ENCODE measurements around the gene SHANK1. TPM values are rescaled to one million over a fixed set of nuclear protein-coding genes. Genes with fewer than 3 reads are reported as not detected.
A peak's percentile ranks its signal among the peaks of the same experiment; 100 is the strongest.

Gene SHANK1
- total RNA-seq, 1 donor from 2014 or later: 18.3 TPM

DNA sequence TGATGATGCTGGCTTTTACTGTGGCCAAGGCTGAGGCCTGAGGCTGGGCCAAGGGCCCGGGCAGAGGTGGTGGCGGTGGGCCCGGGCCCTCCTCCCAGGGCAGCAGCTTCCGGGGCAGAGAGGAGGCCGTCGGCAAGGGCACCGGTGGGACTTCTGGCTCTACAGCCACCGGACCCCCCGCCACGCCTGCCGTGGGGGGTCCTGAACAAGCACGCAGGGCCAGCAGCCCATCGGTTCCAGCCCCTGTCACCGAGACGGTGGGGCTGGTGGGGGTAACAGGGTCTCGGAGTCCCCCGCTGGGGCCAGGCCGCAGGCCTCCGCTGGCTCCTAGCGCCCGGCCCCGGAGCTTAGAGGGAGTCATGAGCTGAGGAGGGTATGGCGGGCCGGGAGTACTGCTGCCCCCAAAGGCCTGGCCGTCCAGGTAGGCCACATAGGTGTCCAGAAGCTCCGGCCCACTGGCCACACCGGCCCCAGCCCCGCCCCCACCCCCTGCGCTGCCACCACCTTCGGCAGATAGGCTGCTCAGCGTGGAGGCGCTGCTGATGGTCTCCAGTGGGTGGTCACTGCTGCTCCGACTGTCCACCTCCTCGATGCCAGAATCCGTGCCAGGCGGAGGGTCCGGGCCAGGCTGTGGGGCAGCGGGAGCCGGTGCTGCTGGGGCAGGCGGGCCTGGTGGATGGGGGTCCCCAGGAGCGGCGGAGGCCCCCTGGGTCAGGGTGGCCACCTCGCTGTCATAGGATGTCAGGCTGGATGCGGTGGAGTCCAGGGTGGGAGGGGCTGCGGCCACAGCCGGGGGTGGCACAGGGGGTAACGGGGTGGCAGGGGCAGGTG is 53.0 kb downstream of the SHANK1 start:
- DNase-seq (ENCODE audit: low spot score in 2 of 2) (no peak), FAIRE-seq (no peak)

DNA sequence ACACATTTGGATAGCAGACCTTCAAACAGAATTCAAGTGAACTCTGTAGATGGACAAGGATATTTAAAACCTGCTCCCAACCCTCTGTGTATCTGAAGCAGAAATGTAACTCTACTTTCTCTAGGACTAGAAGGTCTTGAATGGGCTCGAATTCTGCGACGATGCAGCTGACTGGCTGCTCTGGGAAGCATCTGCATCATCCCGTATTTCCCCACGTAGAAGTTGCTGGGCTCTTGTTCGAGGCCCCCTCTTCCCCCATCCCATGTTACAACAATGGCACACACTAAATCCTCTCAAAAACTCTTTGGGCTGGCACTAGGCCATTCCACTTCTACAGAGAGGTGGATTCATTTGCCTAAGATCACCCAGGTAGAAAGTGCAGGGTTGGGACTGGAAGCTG is 55.4 kb downstream of the SHANK1 start:
- no peak for DNase-seq (ENCODE audit: low spot score in 2 of 2)
- FAIRE-seq: no peak

DNA sequence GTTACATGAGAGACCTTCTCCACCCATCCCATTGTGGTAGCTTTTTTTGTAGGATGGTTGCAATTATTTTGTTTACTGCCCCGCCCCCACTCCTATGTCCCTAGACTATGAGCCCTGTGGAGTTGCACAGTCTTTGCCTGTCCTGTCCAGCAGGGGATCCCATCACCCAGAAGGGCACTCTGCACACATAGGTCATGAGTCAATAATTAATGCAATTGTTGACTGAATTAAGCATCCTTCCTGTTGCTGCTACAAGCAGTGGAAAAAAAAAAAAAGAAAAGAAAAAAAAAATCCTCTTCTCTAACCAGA is 56.2 kb downstream of the SHANK1 start:
- no peak for FAIRE-seq

DNA sequence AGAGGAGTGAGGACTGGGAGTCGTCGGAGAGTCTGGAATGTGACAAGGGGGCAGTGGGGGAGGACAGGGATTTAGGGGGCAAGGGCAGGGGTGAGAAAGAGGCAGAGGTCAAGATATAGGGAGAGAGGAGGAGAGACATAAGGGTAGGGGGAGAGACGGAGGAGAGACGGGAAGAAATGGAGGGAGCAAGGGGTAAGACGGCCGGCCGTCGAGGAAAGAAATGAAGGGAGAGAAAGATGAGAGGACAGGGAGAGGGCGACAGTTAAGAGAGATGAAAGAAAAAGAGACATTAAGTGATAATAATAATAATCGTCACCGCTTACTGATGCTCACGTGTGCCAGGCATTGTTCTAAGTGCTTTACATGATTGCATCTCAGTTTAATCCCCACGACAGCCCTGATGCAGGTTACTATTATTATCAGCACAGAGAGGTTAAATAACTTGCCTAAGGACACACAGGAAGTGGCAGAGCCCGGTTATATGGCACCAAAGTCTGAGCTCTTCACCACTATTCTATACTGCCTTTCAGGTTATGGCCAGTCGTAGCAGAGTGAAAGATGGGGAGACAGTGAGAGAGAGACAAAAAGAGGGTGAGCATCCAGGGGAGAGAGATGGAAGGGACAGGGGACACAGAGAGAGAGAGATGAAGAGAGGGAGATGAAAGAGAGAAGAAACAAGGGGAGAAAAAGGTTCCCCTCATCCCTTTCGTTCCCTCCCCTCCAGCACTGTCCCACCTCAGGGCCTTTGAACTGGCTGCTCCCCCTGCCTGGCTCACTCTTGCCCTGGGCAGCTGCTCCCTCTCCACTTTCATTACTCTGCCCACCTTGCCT is 56.7 kb downstream of the SHANK1 start:
- DNase-seq (ENCODE audit: low spot score in 2 of 2) (no peak), FAIRE-seq (no peak)

More for the DNA sequence above, 56.2 kb downstream of the SHANK1 start:
- DNase-seq (ENCODE audit: low spot score in 2 of 2): no peak

DNA sequence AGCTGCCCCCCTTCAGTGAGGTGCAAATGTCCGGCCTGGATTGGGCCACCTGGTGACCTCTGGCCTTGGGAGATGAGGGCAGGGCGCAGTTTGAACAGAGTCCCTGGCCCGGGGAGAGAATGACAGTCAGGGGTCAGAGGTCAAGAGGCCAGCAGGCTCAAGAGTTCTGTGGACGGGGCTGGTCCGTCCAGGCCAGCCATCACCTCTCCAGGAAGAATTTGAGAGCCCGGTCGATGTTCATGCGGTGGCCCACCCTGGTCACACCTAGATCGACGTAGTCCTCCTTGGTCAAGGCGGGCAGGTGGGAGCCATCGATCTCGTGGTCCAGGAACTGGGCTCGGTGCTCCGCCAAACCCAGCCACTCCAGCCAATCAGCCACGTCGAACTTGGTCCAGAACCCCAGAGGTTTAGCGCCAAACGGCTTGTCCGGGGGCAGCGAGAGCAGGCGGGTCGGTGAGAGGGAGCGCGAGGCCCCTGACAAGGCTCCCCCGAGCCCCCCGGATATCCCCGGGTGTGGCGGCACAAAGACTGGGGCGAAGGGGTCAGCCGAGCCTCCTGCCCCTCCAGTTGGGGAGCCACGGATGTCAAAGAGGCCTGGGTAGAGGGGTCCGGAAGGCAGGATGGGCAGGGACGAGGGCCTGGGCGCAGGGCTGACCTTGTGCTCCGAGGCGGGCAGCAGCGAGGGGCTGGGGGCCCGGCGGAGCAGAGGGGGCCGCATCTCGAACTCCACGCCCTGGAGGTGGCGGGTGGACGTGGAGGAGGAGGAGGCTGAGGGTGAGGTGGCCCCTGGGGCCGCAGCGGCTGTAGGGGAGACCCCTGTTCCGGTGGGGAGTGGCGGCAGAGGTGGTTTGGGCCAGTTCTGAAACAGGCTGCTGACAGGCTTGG is 57.6 kb downstream of the SHANK1 start:
- DNase-seq (ENCODE audit: low spot score in 2 of 2): no peak
- no peak for FAIRE-seq

DNA sequence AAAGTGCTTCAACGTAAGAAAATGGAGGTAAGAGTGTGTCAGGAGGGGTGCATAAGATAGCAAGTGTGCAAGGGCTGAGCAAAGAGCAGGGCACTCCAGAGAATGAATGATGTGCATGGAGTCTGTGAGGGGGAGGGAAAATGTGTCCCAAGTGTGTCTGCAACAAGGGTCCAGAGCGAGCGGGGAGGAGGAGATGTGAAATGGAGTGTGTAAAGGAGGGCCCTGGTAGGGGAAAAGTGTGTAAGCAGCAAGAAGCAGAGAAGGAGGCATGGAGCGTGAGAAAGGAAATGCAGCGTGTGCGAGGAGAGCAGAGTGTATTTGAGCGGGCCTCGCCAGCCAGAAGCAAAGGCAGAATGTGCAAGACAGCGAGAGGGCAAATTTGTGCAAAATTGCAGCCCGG is 58.6 kb downstream of the SHANK1 start:
- no peak for DNase-seq (ENCODE audit: low spot score in 2 of 2)
- no peak for FAIRE-seq

DNA sequence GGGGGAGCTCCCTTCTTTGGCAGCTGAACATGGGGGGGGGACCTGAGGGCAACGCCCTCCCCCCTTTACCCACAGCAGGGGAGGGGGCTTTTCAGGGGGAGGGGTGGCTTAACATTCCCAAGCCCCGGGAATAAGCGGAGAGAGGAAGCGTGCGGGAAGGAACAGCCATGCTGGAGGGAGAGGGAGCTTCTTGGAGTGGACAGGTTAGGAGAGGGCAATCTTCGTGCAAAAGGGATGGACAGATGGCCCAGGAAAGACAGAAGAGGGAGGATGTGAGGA is 59.6 kb downstream of the SHANK1 start:
- no peak for DNase-seq (ENCODE audit: low spot score in 2 of 2)
- FAIRE-seq: no peak

DNA sequence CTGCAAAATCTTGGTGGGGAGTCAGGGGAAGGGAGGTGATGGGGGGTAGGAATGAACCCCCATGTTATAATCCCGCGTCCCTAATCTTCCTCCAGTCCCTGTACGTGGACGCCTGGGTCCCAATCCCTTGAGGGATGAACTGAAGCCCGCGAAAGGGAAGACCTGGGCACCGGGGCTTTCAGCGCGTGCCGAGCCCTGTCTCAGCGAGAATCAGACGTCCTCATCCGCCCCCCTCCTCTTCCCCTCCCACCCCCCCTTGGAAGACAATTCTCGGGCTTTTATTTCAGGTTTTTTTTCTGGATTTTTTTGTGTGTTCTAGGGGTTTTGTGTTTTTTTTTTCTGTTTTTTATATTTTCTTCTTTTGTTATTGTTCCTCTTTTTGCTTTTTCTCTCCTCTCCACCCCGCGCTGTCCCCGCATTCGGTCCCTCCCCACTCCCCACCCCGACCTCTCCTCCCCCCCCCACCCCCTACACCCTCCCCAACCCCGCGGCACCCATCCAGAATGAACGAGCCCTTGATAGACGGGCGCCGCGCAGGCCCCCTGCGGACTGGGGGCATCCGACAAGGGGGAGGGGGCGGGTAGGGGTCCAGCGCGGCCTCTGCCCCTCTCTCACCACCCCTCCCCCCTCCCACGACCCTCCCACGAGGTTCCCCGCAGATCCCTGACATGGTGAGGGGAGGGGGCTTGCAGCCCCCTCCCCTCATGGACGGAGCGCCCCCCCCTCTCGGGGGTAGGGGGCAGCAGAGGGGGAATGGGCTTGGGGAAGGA is 60.1 kb downstream of the SHANK1 start:
- FAIRE-seq (no peak), DNase-seq (ENCODE audit: low spot score in 2 of 2) (no peak)

DNA sequence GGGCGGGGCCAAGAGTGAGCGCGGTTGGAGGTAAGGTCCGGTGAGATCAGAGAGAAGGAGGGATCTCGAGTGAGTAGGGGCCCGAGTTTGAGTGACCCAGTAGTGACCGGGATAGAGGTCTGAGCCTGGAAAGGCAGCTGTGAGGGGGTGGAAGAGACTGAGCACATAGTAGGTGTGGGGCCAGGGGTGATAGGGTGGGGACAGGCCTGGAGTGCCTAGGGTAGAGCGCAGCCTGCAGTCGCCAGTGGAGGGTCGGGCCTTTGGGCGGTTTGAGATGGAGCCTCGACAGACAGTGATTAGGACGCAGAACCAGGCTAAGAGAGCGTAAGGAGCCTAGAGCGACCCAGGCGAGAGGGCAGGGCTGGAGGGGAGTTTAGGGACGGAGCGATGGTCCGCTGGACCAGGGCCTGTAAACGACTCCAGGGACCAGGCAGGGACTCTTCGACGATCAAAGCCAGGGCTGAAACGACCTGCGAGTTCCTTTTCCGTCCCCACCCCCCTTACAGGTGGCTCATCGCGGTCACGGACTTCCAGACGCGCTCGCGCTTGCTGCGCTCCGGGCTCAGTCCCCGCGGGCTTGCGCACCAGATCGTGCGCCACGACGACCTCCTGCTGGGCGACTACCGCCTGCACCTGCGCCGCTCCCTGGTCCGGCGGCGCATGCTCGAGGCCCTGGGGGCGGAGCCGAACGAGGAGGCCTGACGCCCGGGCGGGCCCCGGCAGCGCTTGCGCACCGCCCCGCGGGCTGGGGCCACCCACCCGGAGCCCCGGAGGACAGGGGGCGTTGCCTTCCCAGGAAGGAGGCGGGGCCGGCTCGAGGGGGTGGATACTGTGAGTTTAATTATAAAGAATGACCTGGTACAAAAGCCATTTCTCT is 60.9 kb downstream of the SHANK1 start:
- DNase-seq (ENCODE audit: low spot score in 2 of 2): peak; percentile 96 to 97
- FAIRE-seq: no peak

DNA sequence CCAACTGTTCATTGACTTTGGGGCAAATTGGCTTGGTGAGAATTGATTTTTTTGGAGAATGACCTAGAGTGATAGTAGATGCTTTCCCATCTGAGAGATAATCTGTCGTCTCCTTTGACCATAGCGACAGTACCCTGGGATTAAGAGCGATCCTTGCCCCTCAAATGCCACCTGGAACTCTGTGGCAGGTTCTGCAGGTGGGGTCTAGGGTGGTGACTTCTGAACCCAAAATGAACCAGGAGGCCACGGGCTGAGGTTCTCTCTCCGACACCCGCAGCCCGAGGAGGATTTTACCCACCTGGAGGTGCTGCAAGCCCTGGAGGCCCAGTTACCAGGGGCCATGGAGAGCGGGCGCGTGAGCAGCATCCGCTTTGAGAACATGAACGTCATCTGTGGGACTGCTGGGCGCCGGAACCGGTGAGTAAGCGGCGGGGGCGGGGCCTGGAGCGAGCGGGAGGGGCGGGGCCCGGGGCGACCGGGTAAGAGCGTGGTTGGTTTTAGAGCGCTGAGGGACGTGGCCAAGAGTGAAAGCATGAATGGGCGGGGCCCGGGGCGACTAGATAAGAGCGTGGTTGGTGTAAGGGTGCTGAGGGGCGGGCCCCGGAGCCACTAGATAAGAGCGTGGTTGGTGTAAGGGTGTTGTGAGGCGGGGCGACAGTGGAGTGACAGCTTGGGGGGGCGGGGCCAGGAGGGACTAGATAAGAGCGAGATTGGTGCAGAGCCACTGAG is 61.7 kb downstream of the SHANK1 start:
- DNase-seq (ENCODE audit: low spot score in 2 of 2): peak; percentile 91 to 94
- FAIRE-seq: no peak

DNA sequence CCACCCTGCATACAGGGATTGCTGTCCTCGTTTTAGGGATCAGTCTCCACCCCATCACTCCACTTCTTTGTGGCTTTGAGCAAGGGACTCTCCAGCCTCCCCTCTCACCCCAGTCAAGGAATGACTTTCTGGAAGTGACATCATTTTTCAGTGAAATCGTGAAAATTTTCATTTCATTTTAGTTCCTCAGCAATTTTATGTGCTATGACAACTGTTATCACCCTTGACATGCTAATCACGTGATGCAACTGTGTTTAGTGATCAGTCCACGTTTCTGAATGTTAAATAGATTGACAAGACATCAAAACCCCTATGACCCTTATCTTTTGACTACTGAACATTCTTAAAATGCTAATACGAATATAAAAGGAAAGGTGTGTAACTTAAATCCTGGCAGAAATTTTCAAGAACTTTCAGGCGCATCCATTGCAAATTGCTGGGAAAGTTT is 62.4 kb downstream of the SHANK1 start:
- FAIRE-seq (no peak), DNase-seq (ENCODE audit: low spot score in 2 of 2) (no peak)

DNA sequence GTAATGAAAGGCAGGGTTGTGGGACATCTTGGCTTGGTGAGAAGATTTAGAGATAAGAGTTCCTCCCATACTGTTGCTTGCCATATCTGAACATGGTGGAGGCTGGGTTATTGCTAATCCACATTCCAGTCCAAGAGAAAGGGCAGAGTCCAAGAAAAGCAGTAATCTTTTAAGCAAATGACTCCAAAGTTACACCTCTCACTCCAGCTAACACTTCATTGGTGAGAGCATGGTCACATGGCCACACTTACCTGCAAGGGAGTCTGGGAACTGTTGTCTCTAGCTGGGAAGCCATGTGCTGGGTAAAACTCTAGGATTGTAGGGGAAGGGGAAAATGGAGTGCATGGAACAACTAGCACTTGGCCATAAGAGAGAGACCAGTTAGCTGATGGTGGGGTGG is 64.7 kb downstream of the SHANK1 start:
- no peak for FAIRE-seq
- no peak for DNase-seq (ENCODE audit: low spot score in 2 of 2)

DNA sequence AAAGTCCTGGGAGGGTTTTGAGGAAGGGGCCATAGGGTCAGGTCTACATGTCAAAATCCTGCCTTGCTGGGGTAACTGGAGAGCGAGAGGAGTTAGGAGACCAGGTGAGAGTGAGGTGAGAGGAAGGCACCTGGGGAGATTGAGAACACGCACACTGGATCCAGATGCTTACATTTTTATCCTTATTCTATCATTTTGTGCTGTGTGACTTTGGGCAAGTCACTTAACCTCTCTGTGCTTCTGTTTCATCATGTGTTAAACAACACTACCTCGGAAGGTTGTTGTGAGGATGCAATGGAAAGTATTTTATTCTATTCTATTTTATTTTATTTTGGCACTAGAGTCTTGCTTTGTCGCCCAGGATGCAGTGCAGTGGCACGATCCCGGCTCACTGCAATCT is 66.9 kb downstream of the SHANK1 start:
- no peak for FAIRE-seq
- DNase-seq (ENCODE audit: low spot score in 2 of 2): no peak

DNA sequence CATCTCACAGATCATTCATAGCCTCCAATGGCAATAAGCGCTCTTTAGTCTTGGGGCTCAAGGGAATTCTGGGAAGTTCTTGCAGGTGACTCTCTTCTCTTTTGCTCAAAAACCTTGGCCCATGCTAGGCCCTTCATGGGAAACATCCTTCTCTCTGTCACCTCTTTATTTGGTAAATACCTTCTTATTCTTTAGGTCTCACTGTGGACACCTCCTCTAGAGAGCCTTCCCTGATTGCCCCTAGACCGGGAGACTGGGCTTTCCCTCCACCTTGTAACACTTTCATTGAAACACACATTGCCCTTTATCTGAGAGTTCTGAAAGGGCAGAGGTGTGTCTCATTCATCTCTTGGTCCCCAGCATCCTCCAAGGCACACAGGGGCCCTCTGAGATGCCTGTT is 68.4 kb downstream of the SHANK1 start:
- DNase-seq (ENCODE audit: low spot score in 2 of 2) (no peak), FAIRE-seq (no peak)

DNA sequence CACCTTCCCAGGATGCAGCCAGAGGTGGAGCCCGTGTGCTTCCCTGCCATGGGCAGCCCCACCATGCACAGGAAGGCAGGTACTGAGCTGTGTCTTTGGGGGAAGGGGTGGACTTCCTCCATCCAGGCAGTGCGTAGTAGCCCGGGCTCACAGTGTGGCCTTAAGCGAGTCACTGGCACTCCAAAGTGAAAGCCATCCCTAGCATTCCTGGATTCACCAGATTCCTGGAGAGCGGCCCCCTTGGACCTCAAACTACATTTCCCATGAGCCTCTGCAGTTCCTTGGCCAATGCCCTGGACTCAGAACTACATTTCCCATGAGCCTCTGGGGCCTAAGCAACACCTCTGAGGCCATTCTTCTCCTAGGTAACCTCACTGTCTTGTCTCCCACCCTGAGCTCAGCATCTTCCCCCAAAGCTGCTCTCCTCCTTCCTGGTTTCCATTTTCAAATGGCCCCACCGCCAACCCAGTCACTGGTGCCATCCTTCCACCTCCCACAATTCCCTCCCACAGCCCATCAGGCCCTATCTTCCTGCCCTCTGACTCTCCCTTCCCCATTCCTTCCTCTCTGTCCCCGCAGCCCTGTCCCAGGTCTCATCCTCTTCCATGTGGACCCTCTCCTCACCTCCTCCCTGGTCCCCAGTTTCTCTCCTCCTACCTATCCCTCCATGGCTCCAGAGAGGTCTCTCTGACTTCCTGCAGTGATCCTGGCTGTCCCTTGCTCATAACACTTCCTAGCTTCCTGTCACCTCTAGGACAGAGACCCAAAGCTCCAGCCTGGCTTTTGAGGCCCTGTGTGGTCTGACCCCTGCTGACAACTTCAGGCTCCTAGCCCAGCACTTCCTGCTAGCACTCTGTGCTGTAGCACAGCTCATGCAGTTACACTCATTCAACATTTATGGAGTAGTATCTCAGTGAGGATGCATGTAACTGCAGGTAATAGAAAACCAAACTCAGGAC is 69.9 kb downstream of the SHANK1 start, which contains the start of gene C19orf81:
Gene C19orf81 (plus strand): TSS at position 13 of the 959 bp plus-strand sequence. CDS start 0 bp downstream, at position 13.
- FAIRE-seq (no peak), DNase-seq (ENCODE audit: low spot score in 2 of 2) (no peak)

DNA sequence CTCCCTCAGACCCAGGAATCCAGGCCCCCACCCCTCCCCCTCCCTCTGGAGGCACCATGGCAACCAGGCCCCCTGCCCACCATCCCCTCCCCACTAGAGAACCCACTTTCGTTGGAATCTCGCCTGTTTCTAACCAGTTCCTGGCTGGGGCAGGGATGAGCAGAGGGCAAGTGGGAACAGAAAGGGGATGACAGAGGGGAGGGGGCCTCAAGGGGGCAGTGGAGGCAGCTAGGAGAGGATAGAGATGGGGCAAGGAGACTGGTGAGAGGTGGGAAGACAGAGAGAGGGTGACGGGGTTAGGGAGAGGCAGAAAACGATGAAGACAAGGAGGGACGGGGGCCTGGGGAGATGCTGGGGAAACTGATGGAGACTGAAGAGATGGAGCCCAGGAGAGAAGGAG is 70.9 kb downstream of the SHANK1 start:
- FAIRE-seq: no peak
- DNase-seq (ENCODE audit: low spot score in 2 of 2): no peak

DNA sequence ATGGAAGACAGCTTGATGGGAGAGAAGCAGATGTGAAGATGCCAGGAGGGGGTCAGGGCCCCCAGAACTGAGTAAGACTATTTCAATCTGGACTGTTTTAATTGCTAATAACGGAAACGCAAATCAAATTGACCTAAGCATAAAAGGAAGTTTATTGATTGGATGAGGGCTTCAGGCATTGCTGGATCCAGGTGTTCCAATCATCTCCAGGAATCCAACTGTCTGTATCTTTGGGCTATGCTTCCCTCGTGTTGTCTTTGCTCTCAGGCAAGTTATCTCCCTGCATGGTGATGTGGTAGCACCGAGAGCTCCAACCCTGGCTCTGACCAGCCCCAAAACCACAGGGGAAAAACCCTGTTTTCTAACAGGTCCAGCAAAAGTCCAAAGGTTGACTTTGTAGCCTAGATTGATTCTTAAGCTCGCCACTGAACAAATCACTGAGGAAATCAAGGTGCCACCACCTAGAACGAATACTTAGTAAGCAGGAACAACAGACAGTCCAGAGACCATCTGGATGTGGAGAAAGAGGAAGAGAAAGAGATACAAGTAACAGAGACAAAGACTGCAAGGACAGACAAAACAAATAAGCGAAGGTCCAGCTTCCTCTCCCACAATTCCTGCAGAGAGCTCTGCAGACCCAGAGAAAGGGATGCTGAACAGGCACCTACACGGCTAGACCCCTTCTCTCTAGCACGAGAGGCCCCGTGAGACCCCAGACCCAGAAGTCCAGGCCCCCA is 71.6 kb downstream of the SHANK1 start:
- no peak for DNase-seq (ENCODE audit: low spot score in 2 of 2)
- no peak for FAIRE-seq
